Calu3 (cell line): ENCODE measurements around the gene VPS41. TPM values are rescaled to one million over a fixed set of nuclear protein-coding genes. Genes with fewer than 3 reads are reported as not detected.

Experiments
- BruUV-seq: library from RNA; stranded (reverse); fragments of 400-500 nt; replicated peaks from 2 replicates; lab custom pipeline; 2021; lab: Mats Ljungman, UMichigan
- CTCF ChIA-PET: fragments of 300-600 bp; sonication (Branson Sonifier 250); formaldehyde crosslinking; loops from one replicate; lab custom pipeline; 2022; ENCODE audit warnings: antibody characterized with exemption; lab: Charles Lee
- DNase-seq: peaks from one replicate; pipeline ENCODE4 v3.0.0; 2022
- H3K27ac Mint-ChIP-seq: one replicate; pipeline ENCODE4 v1.8.0; 2022; ENCODE audit warnings: mixed read lengths; ENCODE audit not compliant: unreplicated experiment
- H3K27me3 Mint-ChIP-seq: one replicate; pipeline ENCODE4 v1.8.0; 2022; ENCODE audit warnings: mixed read lengths; ENCODE audit not compliant: unreplicated experiment
- H3K36me3 Mint-ChIP-seq: one replicate; pipeline ENCODE4 v1.8.0; 2022; ENCODE audit warnings: mild to moderate bottlenecking, moderate library complexity, mixed read lengths; ENCODE audit not compliant: insufficient read depth, unreplicated experiment
- H3K4me1 Mint-ChIP-seq: one replicate; pipeline ENCODE4 v1.8.0; 2022; ENCODE audit warnings: mild to moderate bottlenecking, low read depth, mixed read lengths; ENCODE audit not compliant: unreplicated experiment
- H3K4me3 Mint-ChIP-seq: one replicate; pipeline ENCODE4 v1.8.0; 2022; ENCODE audit warnings: mild to moderate bottlenecking, low read depth, moderate library complexity, mixed read lengths; ENCODE audit not compliant: unreplicated experiment
- H3K9me3 Mint-ChIP-seq: one replicate; pipeline ENCODE4 v1.8.0; 2022; ENCODE audit warnings: low read depth, mixed read lengths; ENCODE audit not compliant: unreplicated experiment
- CTCF ChIP-seq: fragments of 200-600 bp; IDR thresholded peaks from one replicate; pipeline ENCODE4 v1.8.0; 2022; ENCODE audit warnings: antibody characterized with exemption; ENCODE audit not compliant: unreplicated experiment
- intact Hi-C: fragments of 100-400 bp; cut with micrococcal nuclease; formaldehyde crosslinking; loops from one replicate; pipeline ENCODE4 v1.10.0; 2022; ENCODE audit not compliant: unreplicated experiment
- total RNA-seq: library from RNA; stranded (reverse); gene quantifications from 2 replicates; pipeline ENCODE4 v1.2.3, GENCODE V29; 2022

The VPS41 gene
- total RNA-seq, 1 experiment from 2014 or later = 292 TPM

GRCh38 chr7:38833329-38833728, 75.7 kb downstream of the VPS41 start:
- intact Hi-C loops = no loop called here
- BruUV-seq = no TSS peak
- H3K4me1 Mint-ChIP-seq = peaks cover 60% of the 10 kb centered on the region
- DNase-seq = no peak
- H3K27me3 Mint-ChIP-seq = no peaks in the 10 kb centered on the region
- CTCF ChIA-PET = no interaction called here
- TF ChIP-seq CTCF = no peak
- H3K4me3 Mint-ChIP-seq = peak overlapping the region; percentile 0
- peaks cover 17% of the 10 kb centered on the region for H3K36me3 Mint-ChIP-seq
- H3K9me3 Mint-ChIP-seq = no peaks in the 10 kb centered on the region
- H3K27ac Mint-ChIP-seq = peak overlapping the region; percentile 63

DNA sequence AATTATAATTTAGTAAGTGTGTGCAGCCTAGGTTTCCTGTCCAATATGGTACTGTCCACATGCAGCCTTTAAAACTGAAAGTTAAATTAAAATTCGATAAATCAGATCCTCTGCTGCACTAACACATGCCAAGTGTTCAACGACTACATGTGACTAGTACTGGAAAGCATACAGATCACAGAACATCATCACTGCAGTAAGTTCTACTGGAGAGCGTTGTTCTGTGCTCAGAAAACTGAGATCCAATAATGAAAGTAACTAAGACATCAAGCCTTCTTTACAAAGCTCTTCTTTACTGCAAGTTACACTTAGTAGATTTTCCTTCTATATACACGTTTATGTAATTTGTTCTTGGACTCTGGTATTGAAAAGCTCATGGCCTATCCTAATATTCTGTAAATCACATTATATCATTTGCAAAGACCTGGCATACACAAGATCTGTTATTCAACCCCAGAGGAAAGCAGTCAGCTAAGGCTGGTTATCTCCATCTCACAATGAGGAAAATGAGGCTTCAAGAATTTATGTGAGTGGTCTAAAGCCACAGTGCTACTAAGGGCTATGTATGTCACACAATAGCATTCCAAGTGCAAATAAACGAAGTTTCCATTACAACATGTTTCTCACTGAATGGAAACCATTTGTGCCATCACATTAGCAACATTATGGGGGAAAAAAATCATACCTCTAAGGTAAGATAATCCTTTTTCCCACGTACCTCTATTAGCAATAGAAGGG, 77.6 kb downstream of the VPS41 start:
- intact Hi-C loops = loop anchor here (1.0 to 2.0 kb wide), 4 partner anchors 32 to 98 kb away; no protein-coding TSS in a partner anchor
- Mint-ChIP-seq H3K27me3 (no peaks in the 10 kb centered on the region), H3K36me3 (peaks cover 22% of the 10 kb centered on the region), H3K4me3 (peak overlapping the region; percentile 39), H3K9me3 (no peaks in the 10 kb centered on the region), H3K4me1 (peaks cover 73% of the 10 kb centered on the region), H3K27ac (peak overlapping the region; percentile 63)
- DNase-seq = peak; percentile 15
- no TSS peak for BruUV-seq
- TF ChIP-seq CTCF = no peak
- CTCF ChIA-PET = interaction anchor here (0.5 to 2.6 kb wide), 9 partner anchors 18 to 395 kb away, joined by 3 to 16 read pairs (median 6); partner anchors contain the start of gene VPS41

- peak overlapping the region; percentile 39 for H3K4me3 Mint-ChIP-seq
- intact Hi-C loops = loop anchor here (1.0 to 2.0 kb wide), 4 partner anchors 32 to 98 kb away; no protein-coding TSS in a partner anchor
- no TSS peak for BruUV-seq
- H3K27me3 Mint-ChIP-seq = no peaks in the 10 kb centered on the region
- peaks cover 75% of the 10 kb centered on the region for H3K4me1 Mint-ChIP-seq
- peak overlapping the region; percentile 63 for H3K27ac Mint-ChIP-seq
- H3K36me3 Mint-ChIP-seq = peaks cover 28% of the 10 kb centered on the region
- no peak for TF ChIP-seq CTCF
- peak; percentile 68 for DNase-seq
- no peaks in the 10 kb centered on the region for H3K9me3 Mint-ChIP-seq
- CTCF ChIA-PET = interaction anchor here (0.5 to 2.6 kb wide), 8 partner anchors 18 to 297 kb away, joined by 3 to 16 read pairs (median 6); partner anchors contain the start of gene VPS41
Observed at GRCh38 chr7:38830826-38831225, 78.2 kb downstream of the VPS41 start.

GRCh38 chr7:38829488-38830165, 79.4 kb downstream of the VPS41 start:
- Mint-ChIP-seq H3K27me3 (no peaks in the 10 kb centered on the region), H3K4me1 (peaks cover 83% of the 10 kb centered on the region), H3K36me3 (peaks cover 32% of the 10 kb centered on the region), H3K4me3 (peak overlapping the region; percentile 39), H3K9me3 (no peaks in the 10 kb centered on the region), H3K27ac (peak overlapping the region; percentile 63)
- peak; percentile 46 for DNase-seq
- intact Hi-C loops = loop anchor here (2.0 to 5.0 kb wide), 3 partner anchors 19 to 78 kb away; partner anchors contain the start of gene VPS41
- TF ChIP-seq CTCF = no peak
- CTCF ChIA-PET = interaction anchor here (1.2 to 2.6 kb wide), 5 partner anchors 20 to 55 kb away, joined by 3 to 16 read pairs (median 4); no protein-coding TSS in a partner anchor
- BruUV-seq = no TSS peak
